HG02884 (cell line): ENCODE measurements around the gene SCAF8.
A peak's percentile ranks its signal among the peaks of the same experiment; 100 is the strongest.
"Not testable (repeated sequence)": the region's sequence is repeated elsewhere in the genome, so short reads cannot be mapped to it uniquely, and the experiment has no call there.

Source experiments
- ATAC-seq: cut with Tn5 transposase; IDR thresholded peaks from one replicate; pipeline ENCODE4 v1.9.1; 2021; ENCODE audit warnings: mild to moderate bottlenecking, moderate library complexity; ENCODE audit not compliant: unreplicated experiment

Gene SCAF8

DNA sequence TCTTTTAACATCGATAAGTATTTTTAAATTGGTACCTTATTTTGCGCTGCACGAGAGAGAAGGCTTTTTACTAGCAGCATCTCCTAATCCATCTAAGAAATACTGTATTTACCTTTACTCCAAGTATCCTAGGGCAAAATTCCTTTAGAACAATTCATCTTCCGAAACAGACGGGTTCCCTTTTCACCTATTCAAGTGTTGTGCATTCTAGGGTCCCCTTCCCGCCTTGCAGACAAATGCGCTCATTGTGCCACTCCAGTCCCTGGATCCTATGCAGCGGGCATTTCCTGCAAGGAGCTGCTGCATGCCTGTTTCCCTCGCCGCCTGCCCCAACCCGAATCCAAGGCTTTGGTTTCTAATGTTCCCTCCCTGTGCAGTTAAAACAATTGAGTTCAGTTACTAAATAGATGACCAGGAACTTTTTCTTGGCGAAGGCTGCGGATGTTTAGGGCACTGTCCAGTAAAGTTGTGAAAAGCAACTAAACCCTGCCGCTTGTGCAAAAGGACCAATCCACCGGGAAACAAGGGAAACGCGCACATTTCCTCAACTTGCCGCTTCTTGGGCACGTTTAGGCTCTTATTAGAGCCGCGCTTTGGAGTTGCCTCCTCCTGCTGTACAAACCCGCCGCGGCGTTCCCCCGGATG is 556 bp upstream of the SCAF8 start:
- ATAC-seq: peak; percentile 3

- ATAC-seq: peak; percentile 62
Measured at GRCh38 chr6:154733626-154734382, 588 bp downstream of the SCAF8 start.

DNA sequence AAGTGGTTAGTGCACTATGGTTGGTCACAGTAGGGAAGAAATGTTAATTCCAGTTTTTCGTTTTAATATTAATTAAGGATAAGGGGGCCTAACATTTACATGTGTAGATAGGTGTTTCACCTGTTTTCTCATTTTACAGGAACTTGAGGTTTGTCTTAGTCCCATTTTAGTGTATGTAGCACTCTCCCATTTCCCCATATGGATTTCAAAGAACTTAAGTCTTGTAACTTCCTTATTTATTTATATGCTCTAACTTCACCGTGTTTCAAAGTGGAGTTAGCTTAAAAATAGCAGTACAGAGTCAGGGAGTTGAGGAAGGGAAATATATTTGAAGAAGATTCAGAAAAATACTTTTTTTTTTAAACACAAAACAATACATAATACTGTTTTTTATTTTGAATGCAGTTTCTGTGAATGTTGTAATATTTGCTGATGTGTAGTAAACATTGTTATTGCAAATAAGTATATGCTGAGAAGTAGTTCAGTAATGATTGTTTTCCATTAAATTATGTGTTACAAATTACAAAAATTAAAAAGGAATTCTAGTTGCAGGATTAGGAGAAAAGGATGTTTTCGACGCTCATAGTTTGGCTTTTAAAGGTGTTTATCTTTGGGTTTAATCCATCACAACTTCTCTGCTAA is 3.5 kb downstream of the SCAF8 start:
- ATAC-seq: no peak

- ATAC-seq: no peak
Measured at GRCh38 chr6:154737424-154737823, 4.2 kb downstream of the SCAF8 start.

- no peak for ATAC-seq
Measured at GRCh38 chr6:154738551-154738961, 5.3 kb downstream of the SCAF8 start.

DNA sequence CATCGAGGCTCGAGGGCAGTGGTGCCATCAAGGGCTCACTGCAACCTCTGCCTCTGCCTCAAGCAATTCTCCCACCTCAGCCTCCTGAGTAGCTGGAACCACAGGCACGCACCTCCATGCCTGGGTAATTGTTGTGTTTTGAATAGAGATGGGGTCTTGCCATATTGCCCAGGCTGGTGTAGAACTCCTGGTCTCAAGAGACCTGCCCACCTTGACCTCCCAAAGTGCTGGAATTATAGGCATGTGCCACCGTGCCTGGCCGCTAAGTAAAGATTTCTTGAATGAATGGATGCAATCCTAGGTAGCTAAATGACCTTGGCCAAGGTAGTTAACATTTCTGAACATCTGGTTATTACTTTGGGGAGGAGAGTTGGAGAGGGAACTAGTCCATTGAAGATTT is 7.4 kb downstream of the SCAF8 start:
- no peak for ATAC-seq

- ATAC-seq: no peak
Measured at GRCh38 chr6:154742891-154743290, 9.7 kb downstream of the SCAF8 start.

GRCh38 chr6:154744029-154744745 is 11.0 kb downstream of the SCAF8 start:
- not testable (repeated sequence) for ATAC-seq

DNA sequence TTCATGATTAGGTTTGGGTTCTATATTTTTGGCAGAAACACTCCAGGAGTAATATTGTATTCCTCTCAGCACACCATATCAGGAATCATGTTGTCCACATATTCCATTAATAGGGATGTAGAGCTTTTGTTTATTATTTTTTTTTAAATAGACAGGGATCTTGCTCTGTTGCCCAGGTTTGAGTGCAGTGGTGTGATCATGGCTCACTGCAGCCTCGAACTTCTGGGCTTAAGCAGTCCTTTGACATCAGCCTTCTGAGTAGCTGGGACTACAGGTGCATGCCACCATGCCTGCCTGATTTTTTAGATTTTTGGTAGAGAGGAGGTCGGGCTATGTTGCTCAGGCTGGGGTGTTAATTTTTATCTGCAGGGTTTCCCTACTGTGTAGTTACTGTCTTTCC is 12.0 kb downstream of the SCAF8 start:
- ATAC-seq: no peak

DNA sequence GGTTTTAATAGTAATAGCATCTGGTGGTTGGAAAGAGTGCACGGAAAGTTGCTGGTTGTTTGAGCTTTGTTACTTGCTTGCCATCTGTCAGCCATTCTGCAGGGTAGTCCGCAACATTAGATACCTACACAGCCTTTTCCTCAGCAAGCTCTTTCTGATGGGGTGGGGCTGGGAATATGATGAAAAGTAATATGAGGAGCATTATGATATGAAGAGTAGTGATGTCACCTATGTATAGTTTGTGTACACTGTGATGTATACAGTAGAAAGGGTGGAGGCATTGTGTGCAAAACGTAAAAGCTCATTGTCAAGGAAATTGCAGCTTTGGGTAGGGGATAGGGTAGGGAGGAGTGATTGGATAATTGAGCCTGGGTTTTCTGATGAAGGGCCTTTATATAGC is 16.1 kb downstream of the SCAF8 start:
- no peak for ATAC-seq

GRCh38 chr6:154751011-154751800 is 18.0 kb downstream of the SCAF8 start:
- no peak for ATAC-seq

DNA sequence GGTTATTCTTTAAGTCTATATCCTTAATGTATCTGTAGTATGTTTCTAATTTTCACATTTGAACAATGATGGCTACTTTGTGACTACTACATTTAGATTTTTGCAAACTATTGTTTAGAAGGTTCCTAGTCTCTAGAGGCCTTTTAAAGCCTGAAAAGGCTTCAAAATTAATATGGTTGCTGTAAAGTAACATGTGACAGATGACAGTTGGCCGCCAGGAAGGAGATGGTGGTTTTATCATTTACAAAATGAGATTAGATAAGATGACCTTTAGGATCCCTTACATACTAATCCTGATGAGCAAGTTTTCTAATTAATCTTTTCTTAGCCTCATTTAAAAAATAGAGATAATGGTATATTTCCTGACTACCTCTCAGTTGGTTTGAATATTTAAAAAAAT is 18.8 kb downstream of the SCAF8 start:
- no peak for ATAC-seq

GRCh38 chr6:154754152-154754551 is 20.9 kb downstream of the SCAF8 start:
- no peak for ATAC-seq

- ATAC-seq: no peak
Measured at GRCh38 chr6:154757352-154758050, 24.3 kb downstream of the SCAF8 start.

- ATAC-seq: no peak
Measured at GRCh38 chr6:154758125-154758524, 24.9 kb downstream of the SCAF8 start.

GRCh38 chr6:154763650-154764049 is 30.4 kb downstream of the SCAF8 start:
- ATAC-seq: no peak

DNA sequence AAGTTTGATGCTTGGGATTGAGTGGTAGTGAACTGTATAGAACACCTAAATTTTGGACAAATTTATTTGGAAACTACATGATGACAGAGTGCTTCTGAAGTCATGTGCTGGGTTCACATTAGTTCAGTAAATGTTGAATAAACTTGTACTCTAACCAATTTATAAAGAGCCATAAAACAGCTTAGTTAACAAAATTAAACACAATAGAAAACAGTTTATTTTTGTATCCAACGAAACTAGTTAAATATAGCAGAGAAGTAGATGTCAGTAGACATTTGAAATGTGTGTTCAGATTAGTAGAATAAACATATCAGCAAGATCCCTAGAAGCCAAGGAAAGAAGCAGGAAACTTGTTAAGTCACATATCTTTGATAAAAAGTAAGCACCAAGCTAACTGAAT is 32.1 kb downstream of the SCAF8 start:
- ATAC-seq: no peak

GRCh38 chr6:154766288-154766687 is 33.1 kb downstream of the SCAF8 start:
- no peak for ATAC-seq

DNA sequence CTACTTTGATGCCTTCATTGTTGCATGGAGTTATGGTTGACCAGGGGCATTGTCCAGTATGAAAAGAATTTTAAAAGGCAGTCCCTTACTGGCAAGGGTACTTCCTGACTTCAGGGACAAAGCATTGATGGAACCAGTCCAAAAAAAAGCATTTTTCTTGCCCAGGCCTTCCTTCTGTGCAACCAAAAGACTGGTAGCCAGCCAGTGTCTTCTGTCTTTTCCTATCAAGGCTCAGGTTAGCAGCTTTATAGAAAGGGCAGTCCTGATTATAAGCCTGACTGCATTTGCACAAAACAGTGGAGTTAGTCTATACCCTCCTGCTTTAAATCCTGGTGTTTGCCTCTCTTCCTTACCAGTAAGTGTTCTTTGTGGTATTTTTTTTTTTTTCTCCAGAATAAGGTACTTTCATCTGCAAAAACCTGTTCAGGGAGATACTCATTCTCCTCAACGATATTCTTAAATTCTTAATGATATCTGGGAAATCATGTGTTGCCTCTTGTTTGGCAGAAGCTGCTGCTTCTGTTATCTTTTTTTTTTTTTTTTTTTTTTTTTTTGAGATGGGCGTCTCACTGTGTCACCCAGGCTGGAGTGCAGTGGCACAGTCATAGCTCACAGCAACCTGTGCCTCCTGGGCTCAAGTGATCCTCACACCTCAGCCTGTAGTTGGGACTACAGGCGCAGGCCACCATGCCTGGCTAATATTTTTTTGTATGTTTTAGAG is 33.9 kb downstream of the SCAF8 start:
- ATAC-seq: no peak
